ENCODE results near the gene IFIT3.

DNA sequence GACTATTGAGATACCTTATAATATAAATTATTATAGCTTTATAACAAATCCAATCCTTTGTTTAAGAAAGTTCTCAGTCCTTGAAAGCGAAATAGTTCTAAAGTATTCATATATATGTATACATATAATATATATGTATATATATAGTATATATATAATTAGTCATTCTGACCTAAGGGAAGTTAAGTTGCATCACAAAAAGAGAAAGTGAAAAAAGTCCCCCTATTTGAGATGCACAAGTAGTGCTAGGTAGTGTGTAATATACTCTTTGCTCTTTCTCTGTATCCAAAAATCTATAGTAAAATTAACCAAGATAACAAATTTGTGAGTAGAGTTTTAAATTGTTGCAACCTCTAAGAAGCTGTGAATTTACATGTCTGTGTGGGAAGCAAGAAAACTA, 36.7 kb downstream of the IFIT3 start:
- TF ChIP-seq EZH2 (IDR thresholded peaks at IDR 0.05; ENCODE audit: borderline replicate concordance, low read length) = no peak
- TF ChIP-seq, protein P1, sequence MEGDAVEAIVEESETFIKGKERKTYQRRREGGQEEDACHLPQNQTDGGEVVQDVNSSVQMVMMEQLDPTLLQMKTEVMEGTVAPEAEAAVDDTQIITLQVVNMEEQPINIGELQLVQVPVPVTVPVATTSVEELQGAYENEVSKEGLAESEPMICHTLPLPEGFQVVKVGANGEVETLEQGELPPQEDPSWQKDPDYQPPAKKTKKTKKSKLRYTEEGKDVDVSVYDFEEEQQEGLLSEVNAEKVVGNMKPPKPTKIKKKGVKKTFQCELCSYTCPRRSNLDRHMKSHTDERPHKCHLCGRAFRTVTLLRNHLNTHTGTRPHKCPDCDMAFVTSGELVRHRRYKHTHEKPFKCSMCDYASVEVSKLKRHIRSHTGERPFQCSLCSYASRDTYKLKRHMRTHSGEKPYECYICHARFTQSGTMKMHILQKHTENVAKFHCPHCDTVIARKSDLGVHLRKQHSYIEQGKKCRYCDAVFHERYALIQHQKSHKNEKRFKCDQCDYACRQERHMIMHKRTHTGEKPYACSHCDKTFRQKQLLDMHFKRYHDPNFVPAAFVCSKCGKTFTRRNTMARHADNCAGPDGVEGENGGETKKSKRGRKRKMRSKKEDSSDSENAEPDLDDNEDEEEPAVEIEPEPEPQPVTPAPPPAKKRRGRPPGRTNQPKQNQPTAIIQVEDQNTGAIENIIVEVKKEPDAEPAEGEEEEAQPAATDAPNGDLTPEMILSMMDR (conservative IDR thresholded peaks at IDR 0.05 in 1 of 2, IDR thresholded peaks at IDR 0.05 in 1 of 2; ENCODE audit: extremely low read depth in 1 of 2, insufficient read depth in 1 of 2, low read depth in 1 of 2, low read length in 2 of 2) = no peak

Measured in mammary epithelial cell (primary cell).